Testis (tissue), 2 donors: Measurements from ENCODE around the gene HSD17B4.

Experiments
- CTCF ChIP-seq, 3 experiments: fragments of 450-650 bp in 2 of 3; fragments of 200-600 bp in 1 of 3; sonication (generic) in 1 of 3; IDR thresholded peaks; one replicate each; pipeline ENCODE4 v1.5.1; 2016 to 2019; ENCODE audit warnings: antibody characterized with exemption in 3 of 3, mild to moderate bottlenecking in 2 of 3, moderate library complexity in 1 of 3
- POLR2A ChIP-seq: fragments of 450-650 bp; IDR thresholded peaks from one replicate; pipeline ENCODE4 v1.6.1; 2017; ENCODE audit warnings: antibody characterized with exemption, mild to moderate bottlenecking, moderate library complexity

- TF ChIP-seq CTCF (IDR thresholded peaks at IDR 0.05): no peak
- TF ChIP-seq POLR2A: no peak
Measured at GRCh38 chr5:119532637-119533036, 80.3 kb downstream of the HSD17B4 start.
